Neural cell (in vitro differentiated cells): ENCODE measurements around the gene QSOX1. TPM values are rescaled to one million over a fixed set of nuclear protein-coding genes. Genes with fewer than 3 reads are reported as not detected.

Experiments
- H2AFZ ChIP-seq: fragments of 200-600, 300-800 bp; sonication (generic), shearing (Covaris generic); 2 replicates; pipeline ENCODE4 v1.6.0; 2014; ENCODE audit warnings: low read depth, mild to moderate bottlenecking, antibody characterized with exemption, low read length, moderate library complexity
- H3F3A ChIP-seq: fragments of 200-600 bp; shearing (Covaris generic); 2 replicates; pipeline ENCODE4 v1.6.1; 2016; ENCODE audit warnings: mild to moderate bottlenecking, moderate library complexity, mixed read lengths, antibody characterized with exemption, low read length; ENCODE audit not compliant: insufficient read depth, poor library complexity, severe bottlenecking
- H3K27ac ChIP-seq: fragments of 200-600, 300-800 bp; sonication (generic), shearing (Covaris generic); 2 replicates; pipeline ENCODE4 v1.5.1; 2014; ENCODE audit warnings: mild to moderate bottlenecking, low read length, moderate library complexity
- H3K27me3 ChIP-seq: fragments of 300-800, 200-600 bp; sonication (generic), shearing (Covaris generic); 2 replicates; pipeline ENCODE4 v1.6.0; 2014; ENCODE audit warnings: mild to moderate bottlenecking, low read depth, low read length, moderate library complexity; ENCODE audit not compliant: insufficient read depth
- H3K36me3 ChIP-seq: fragments of 300-800, 200-600 bp; sonication (generic), shearing (Covaris generic); 2 replicates; pipeline ENCODE4 v1.5.1; 2014; ENCODE audit warnings: mild to moderate bottlenecking, antibody characterized with exemption, low read length, moderate library complexity; ENCODE audit not compliant: insufficient read depth
- H3K4me2 ChIP-seq: fragments of 300-800, 200-600 bp; sonication (generic), shearing (Covaris generic); 2 replicates; pipeline ENCODE4 v1.6.0; 2014; ENCODE audit warnings: mild to moderate bottlenecking, low read length
- H3K4me3 ChIP-seq: fragments of 300-800, 200-600 bp; sonication (generic), shearing (Covaris generic); 2 replicates; pipeline ENCODE4 v1.5.1; 2014; ENCODE audit warnings: mild to moderate bottlenecking, low read length, moderate library complexity
- H3K79me2 ChIP-seq: fragments of 200-600 bp; shearing (Covaris generic); replicated peaks from 2 replicates; pipeline ENCODE4 v1.6.0; 2014; ENCODE audit warnings: mild to moderate bottlenecking, low read length, moderate library complexity; ENCODE audit not compliant: insufficient read depth
- H3K9ac ChIP-seq: fragments of 300-800, 200-600 bp; sonication (generic), shearing (Covaris generic); 2 replicates; pipeline ENCODE4 v1.6.1; 2016; ENCODE audit warnings: mild to moderate bottlenecking, low read length, mixed read lengths
- H3K9me2 ChIP-seq: fragments of 200-600 bp; shearing (Covaris generic); 2 replicates; pipeline ENCODE4 v1.6.1; 2016; ENCODE audit warnings: mild to moderate bottlenecking, low read length, mixed read lengths; ENCODE audit not compliant: insufficient read depth
- H3K9me3 ChIP-seq: fragments of 200-600, 300-800 bp; sonication (generic), shearing (Covaris generic); 2 replicates; pipeline ENCODE4 v1.6.1; 2016; ENCODE audit warnings: mild to moderate bottlenecking, mixed run types, low read length, moderate library complexity, mixed read lengths
- H4K20me1 ChIP-seq: fragments of 200-600 bp; shearing (Covaris generic); 2 replicates; pipeline ENCODE4 v1.6.1; 2016; ENCODE audit warnings: mild to moderate bottlenecking, mixed run types; ENCODE audit not compliant: insufficient read depth
- CTCF ChIP-seq: fragments of 450-650 bp; IDR thresholded peaks from 2 replicates; pipeline ENCODE4 v1.5.1; 2014; ENCODE audit warnings: antibody characterized with exemption, mild to moderate bottlenecking, moderate library complexity; ENCODE audit not compliant: poor library complexity, severe bottlenecking
- EP300 ChIP-seq: fragments of 450-650 bp; conservative IDR thresholded peaks from 2 replicates; pipeline ENCODE4 v1.6.1; 2014; ENCODE audit warnings: antibody characterized with exemption, mild to moderate bottlenecking, moderate library complexity; ENCODE audit not compliant: poor library complexity, severe bottlenecking
- EZH2 ChIP-seq: fragments of 200-600, 300-800 bp; shearing (Covaris generic), sonication (generic); IDR thresholded peaks from 2 replicates; pipeline ENCODE4 v1.6.1; 2014; ENCODE audit warnings: antibody characterized with exemption, low read length, borderline replicate concordance, mild to moderate bottlenecking; ENCODE audit not compliant: insufficient read depth, poor library complexity, severe bottlenecking
- MXI1 ChIP-seq: fragments of 450-650 bp; conservative IDR thresholded peaks from 2 replicates; pipeline ENCODE4 v1.6.1; 2014; ENCODE audit warnings: antibody characterized with exemption, mild to moderate bottlenecking; ENCODE audit not compliant: poor library complexity, severe bottlenecking
- POLR2AphosphoS5 ChIP-seq: IDR thresholded peaks from 2 replicates; pipeline ENCODE4 v1.6.1; 2012
- RAD21 ChIP-seq: fragments of 450-650 bp; conservative IDR thresholded peaks from 2 replicates; pipeline ENCODE4 v1.6.1; 2014; ENCODE audit warnings: antibody characterized with exemption, mild to moderate bottlenecking, moderate library complexity
- REST ChIP-seq: IDR thresholded peaks from 2 replicates; pipeline ENCODE4 v1.6.1; 2012; ENCODE audit warnings: borderline replicate concordance
- SMC3 ChIP-seq: fragments of 450-650 bp; conservative IDR thresholded peaks from 2 replicates; pipeline ENCODE4 v1.6.1; 2014; ENCODE audit warnings: antibody characterized with exemption, mild to moderate bottlenecking, moderate library complexity; ENCODE audit not compliant: poor library complexity
- TAF1 ChIP-seq: IDR thresholded peaks from 2 replicates; pipeline ENCODE4 v1.6.1; 2012; ENCODE audit warnings: low read depth
- polyA plus RNA-seq: library from polyadenylated mRNA; depleted of rRNA; stranded (reverse); fragments of >200 nt; gene quantifications from 2 replicates; pipeline ENCODE4 v1.2.3, GENCODE V29; 2014

Gene QSOX1
- polyA plus RNA-seq, 1 donor from 2014 or later: 49.8 TPM

- H4K20me1 ChIP-seq: no peaks in the 10 kb centered on the region
- H3K27me3 ChIP-seq: no peaks in the 10 kb centered on the region
- H3K9me2 ChIP-seq: no peaks in the 10 kb centered on the region
- H3K9me3 ChIP-seq: no peaks in the 10 kb centered on the region
- no peak overlapping the region for H3K9ac ChIP-seq
- H3K27ac ChIP-seq: no peak overlapping the region
- no peaks in the 10 kb centered on the region for H3K79me2 ChIP-seq
- H2AFZ ChIP-seq: no peak overlapping the region
- H3K4me3 ChIP-seq: no peak overlapping the region
- H3K36me3 ChIP-seq: no peaks in the 10 kb centered on the region
- H3F3A ChIP-seq: no peaks in the 10 kb centered on the region
- H3K4me2 ChIP-seq: no peak overlapping the region
- TF ChIP-seq CTCF (no peak), REST (no peak), POLR2AphosphoS5 (no peak), TAF1 (no peak), EP300 (no peak), SMC3 (no peak), RAD21 (no peak), MXI1 (no peak)
These were observed 57.2 kb downstream of the QSOX1 start for GRCh38 chr1:180211860-180212229.

- no peaks in the 10 kb centered on the region for H3F3A ChIP-seq
- no peaks in the 10 kb centered on the region for H4K20me1 ChIP-seq
- TF ChIP-seq RAD21 (no peak), POLR2AphosphoS5 (no peak), TAF1 (no peak), REST (no peak), MXI1 (no peak), SMC3 (no peak), CTCF (no peak), EZH2 (no peak), EP300 (no peak)
- no peaks in the 10 kb centered on the region for H3K9me3 ChIP-seq
- H3K27ac ChIP-seq: no peak overlapping the region
- H3K79me2 ChIP-seq: no peaks in the 10 kb centered on the region
- H3K27me3 ChIP-seq: no peaks in the 10 kb centered on the region
- no peaks in the 10 kb centered on the region for H3K9me2 ChIP-seq
- H3K36me3 ChIP-seq: no peaks in the 10 kb centered on the region
- H3K4me3 ChIP-seq: no peak overlapping the region
- no peak overlapping the region for H3K4me2 ChIP-seq
- H3K9ac ChIP-seq: no peak overlapping the region
- H2AFZ ChIP-seq: no peak overlapping the region
These were observed 58.9 kb downstream of the QSOX1 start for GRCh38 chr1:180213401-180214170.
